ENCODE measurements around the gene GDI2.

DNA sequence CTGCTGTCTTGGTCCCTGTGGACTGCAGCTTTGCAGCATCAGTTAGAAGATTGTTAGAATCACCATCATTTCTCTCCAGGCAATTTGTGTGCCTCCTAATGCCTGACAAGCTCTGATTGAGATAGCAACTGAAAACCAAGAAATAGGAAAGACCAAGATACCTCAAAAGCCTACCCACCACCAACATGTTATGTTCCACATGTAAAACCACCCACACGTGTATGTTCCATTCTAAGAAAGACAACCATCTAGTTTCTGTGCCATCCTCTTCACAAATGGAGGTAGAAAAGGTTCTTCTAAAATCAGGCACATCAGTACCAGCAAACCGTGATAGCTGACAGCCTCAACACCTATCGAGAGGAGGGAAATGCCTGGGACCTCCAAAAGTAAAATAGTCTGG lies 81.7 kb downstream of the GDI2 start:
- TF ChIP-seq, protein P1, sequence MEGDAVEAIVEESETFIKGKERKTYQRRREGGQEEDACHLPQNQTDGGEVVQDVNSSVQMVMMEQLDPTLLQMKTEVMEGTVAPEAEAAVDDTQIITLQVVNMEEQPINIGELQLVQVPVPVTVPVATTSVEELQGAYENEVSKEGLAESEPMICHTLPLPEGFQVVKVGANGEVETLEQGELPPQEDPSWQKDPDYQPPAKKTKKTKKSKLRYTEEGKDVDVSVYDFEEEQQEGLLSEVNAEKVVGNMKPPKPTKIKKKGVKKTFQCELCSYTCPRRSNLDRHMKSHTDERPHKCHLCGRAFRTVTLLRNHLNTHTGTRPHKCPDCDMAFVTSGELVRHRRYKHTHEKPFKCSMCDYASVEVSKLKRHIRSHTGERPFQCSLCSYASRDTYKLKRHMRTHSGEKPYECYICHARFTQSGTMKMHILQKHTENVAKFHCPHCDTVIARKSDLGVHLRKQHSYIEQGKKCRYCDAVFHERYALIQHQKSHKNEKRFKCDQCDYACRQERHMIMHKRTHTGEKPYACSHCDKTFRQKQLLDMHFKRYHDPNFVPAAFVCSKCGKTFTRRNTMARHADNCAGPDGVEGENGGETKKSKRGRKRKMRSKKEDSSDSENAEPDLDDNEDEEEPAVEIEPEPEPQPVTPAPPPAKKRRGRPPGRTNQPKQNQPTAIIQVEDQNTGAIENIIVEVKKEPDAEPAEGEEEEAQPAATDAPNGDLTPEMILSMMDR (IDR thresholded peaks at IDR 0.05; ENCODE audit: low read depth, low read length) = no peak
- TF ChIP-seq EZH2phosphoT487 (IDR thresholded peaks at IDR 0.05; ENCODE audit: low read depth) = no peak
